ENCODE data around the gene NKAIN4.

Gene NKAIN4

GRCh38 chr20:63216849-63217471, 37.3 kb downstream of the NKAIN4 start:
- peaks cover 22% of the 10 kb centered on the region for H3K4me1 ChIP-seq (ENCODE audit: control insufficient read depth, insufficient read depth, low read length, unreplicated experiment)
- H3K36me3 ChIP-seq (ENCODE audit: insufficient read depth, low read length): peaks cover 11% of the 10 kb centered on the region
- peak overlapping the region; percentile 84 for H3K4me3 ChIP-seq (ENCODE audit: low read depth, low read length)
- H3K79me2 ChIP-seq (ENCODE audit: control insufficient read depth, insufficient read depth, low read length, unreplicated experiment): peaks cover 39% of the 10 kb centered on the region
- H3K27ac ChIP-seq (ENCODE audit: low read depth, low read length): no peak overlapping the region
- H3K27me3 ChIP-seq (ENCODE audit: insufficient read depth, low read length): no peaks in the 10 kb centered on the region
- peak overlapping the region; percentile 74 for H2AFZ ChIP-seq (ENCODE audit: low read length, unreplicated experiment)

DNA sequence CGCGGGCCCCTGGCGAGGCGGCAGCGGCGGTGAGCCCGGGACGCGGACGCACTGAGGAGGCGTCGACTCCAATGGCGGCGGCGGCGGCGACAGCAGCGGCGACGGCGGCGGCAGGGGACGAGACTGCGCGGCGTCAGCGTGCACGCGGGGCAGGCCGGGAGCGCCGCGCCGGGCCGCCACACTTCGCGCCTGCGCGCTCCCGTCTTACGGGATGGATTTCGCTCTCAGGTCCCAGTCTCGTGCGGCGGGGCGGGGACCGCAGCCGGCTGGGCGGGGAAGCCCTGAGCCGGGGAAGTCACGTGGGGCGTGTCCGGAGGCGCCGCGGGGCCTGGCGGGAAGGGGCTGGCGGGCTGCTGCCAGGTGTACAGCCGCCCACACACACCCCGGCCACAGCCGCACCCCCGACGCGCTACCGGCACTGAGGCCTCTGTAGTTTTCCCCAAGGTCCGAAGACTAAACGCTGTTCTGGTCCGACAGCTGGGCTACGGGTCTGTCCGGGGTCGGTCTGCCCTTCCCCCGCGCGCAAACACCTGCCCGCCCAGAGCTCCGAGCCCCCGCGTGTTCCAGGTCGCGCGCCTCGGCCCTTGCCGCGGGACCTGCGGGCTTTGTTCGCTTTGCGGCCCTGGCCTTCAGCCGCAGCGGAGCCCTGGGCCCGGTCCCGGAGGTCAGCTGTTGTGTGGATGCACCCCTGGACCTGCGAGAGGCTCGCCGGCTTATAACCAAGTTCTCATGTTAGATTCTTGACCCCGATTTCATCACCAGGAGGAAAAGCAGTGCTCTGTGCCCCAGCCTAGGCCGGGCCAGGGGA, 38.0 kb downstream of the NKAIN4 start, which contains the start of gene YTHDF1:
YTHDF1 (minus strand) TSS at position 91 of the 808 bp plus-strand sequence. CDS start 239 bp downstream, outside the sequence.
- Histone ChIP-seq H2AFZ (ENCODE audit: low read length, unreplicated experiment) (peak within 1 kb of the TSS; percentile 76), H3K27ac (ENCODE audit: low read depth, low read length) (peak within 1 kb of the TSS; percentile 13; the same call in 1 of the 2 replicates)

GRCh38 chr20:63215101-63216040, 38.9 kb downstream of the NKAIN4 start:
- Histone ChIP-seq H2AFZ (ENCODE audit: low read length, unreplicated experiment) (peak overlapping the region; percentile 76), H3K36me3 (ENCODE audit: insufficient read depth, low read length) (peaks cover 11% of the 10 kb centered on the region), H3K4me1 (ENCODE audit: control insufficient read depth, insufficient read depth, low read length, unreplicated experiment) (peaks cover 22% of the 10 kb centered on the region), H3K4me3 (ENCODE audit: low read depth, low read length) (peak overlapping the region; percentile 84), H3K27me3 (ENCODE audit: insufficient read depth, low read length) (no peaks in the 10 kb centered on the region), H3K27ac (ENCODE audit: low read depth, low read length) (peak overlapping the region; percentile 13; the same call in 1 of the 2 replicates), H3K79me2 (ENCODE audit: control insufficient read depth, insufficient read depth, low read length, unreplicated experiment) (peaks cover 54% of the 10 kb centered on the region)

More for the DNA sequence above, 38.0 kb downstream of the NKAIN4 start, which contains the start of gene YTHDF1:
- Histone ChIP-seq H3K27me3 (ENCODE audit: insufficient read depth, low read length) (no peaks in the 10 kb centered on the region), H3K36me3 (ENCODE audit: insufficient read depth, low read length) (peaks cover 11% of the 10 kb centered on the region), H3K79me2 (ENCODE audit: control insufficient read depth, insufficient read depth, low read length, unreplicated experiment) (peaks cover 46% of the 10 kb centered on the region), H3K4me1 (ENCODE audit: control insufficient read depth, insufficient read depth, low read length, unreplicated experiment) (peaks cover 22% of the 10 kb centered on the region), H3K4me3 (ENCODE audit: low read depth, low read length) (peak within 1 kb of the TSS; percentile 84)

GRCh38 chr20:63214514-63214913, 39.7 kb downstream of the NKAIN4 start:
- peak overlapping the region; percentile 84 for H3K4me3 ChIP-seq (ENCODE audit: low read depth, low read length)
- H3K27ac ChIP-seq (ENCODE audit: low read depth, low read length): no peak overlapping the region
- peaks cover 22% of the 10 kb centered on the region for H3K4me1 ChIP-seq (ENCODE audit: control insufficient read depth, insufficient read depth, low read length, unreplicated experiment)
- no peaks in the 10 kb centered on the region for H3K27me3 ChIP-seq (ENCODE audit: insufficient read depth, low read length)
- H2AFZ ChIP-seq (ENCODE audit: low read length, unreplicated experiment): no peak overlapping the region
- H3K79me2 ChIP-seq (ENCODE audit: control insufficient read depth, insufficient read depth, low read length, unreplicated experiment): peaks cover 62% of the 10 kb centered on the region
- peaks cover 13% of the 10 kb centered on the region for H3K36me3 ChIP-seq (ENCODE audit: insufficient read depth, low read length)

GRCh38 chr20:63212792-63213191, 41.5 kb downstream of the NKAIN4 start:
- H3K27me3 ChIP-seq (ENCODE audit: insufficient read depth, low read length): no peaks in the 10 kb centered on the region
- H3K27ac ChIP-seq (ENCODE audit: low read depth, low read length): no peak overlapping the region
- peaks cover 77% of the 10 kb centered on the region for H3K79me2 ChIP-seq (ENCODE audit: control insufficient read depth, insufficient read depth, low read length, unreplicated experiment)
- H2AFZ ChIP-seq (ENCODE audit: low read length, unreplicated experiment): no peak overlapping the region
- peaks cover 22% of the 10 kb centered on the region for H3K4me1 ChIP-seq (ENCODE audit: control insufficient read depth, insufficient read depth, low read length, unreplicated experiment)
- H3K4me3 ChIP-seq (ENCODE audit: low read depth, low read length): no peak overlapping the region
- peaks cover 18% of the 10 kb centered on the region for H3K36me3 ChIP-seq (ENCODE audit: insufficient read depth, low read length)

GRCh38 chr20:63212393-63212730, 41.9 kb downstream of the NKAIN4 start:
- H3K4me3 ChIP-seq (ENCODE audit: low read depth, low read length): no peak overlapping the region
- H3K79me2 ChIP-seq (ENCODE audit: control insufficient read depth, insufficient read depth, low read length, unreplicated experiment): peaks cover 82% of the 10 kb centered on the region
- no peaks in the 10 kb centered on the region for H3K27me3 ChIP-seq (ENCODE audit: insufficient read depth, low read length)
- H3K36me3 ChIP-seq (ENCODE audit: insufficient read depth, low read length): peaks cover 18% of the 10 kb centered on the region
- H3K27ac ChIP-seq (ENCODE audit: low read depth, low read length): no peak overlapping the region
- H2AFZ ChIP-seq (ENCODE audit: low read length, unreplicated experiment): no peak overlapping the region
- H3K4me1 ChIP-seq (ENCODE audit: control insufficient read depth, insufficient read depth, low read length, unreplicated experiment): peaks cover 27% of the 10 kb centered on the region

DNA sequence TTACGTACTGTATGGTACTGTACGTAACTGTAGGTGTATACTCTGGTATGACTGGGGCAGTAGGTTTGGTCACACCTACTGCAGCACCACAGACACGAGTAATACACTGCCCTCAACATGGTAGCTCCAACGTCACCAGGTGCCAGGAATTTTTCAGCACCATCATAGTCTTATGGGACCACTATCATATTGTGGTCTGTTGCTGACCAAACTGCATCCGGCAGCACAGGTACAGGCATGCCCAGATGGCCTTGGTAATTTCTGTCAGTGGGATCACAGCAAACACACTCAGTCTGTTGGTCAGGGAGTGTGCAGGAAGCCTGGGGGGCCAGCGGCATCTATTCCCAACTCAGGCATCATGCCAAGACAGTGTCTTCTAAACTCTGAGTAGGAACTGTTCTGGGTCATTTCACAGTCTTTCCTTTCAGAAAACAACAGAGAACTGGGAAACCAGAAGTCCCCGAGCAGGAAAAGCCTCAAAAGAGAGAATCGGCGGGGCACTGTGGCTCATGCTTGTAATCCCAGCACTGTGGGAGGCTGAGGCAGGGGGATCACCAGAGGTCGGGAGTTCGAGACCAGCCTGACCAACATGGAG, 44.2 kb downstream of the NKAIN4 start:
- H3K79me2 ChIP-seq (ENCODE audit: control insufficient read depth, insufficient read depth, low read length, unreplicated experiment): peaks cover 93% of the 10 kb centered on the region
- H3K4me3 ChIP-seq (ENCODE audit: low read depth, low read length): no peak overlapping the region
- no peak overlapping the region for H3K27ac ChIP-seq (ENCODE audit: low read depth, low read length)
- no peaks in the 10 kb centered on the region for H3K27me3 ChIP-seq (ENCODE audit: insufficient read depth, low read length)
- H3K4me1 ChIP-seq (ENCODE audit: control insufficient read depth, insufficient read depth, low read length, unreplicated experiment): peaks cover 28% of the 10 kb centered on the region
- H3K36me3 ChIP-seq (ENCODE audit: insufficient read depth, low read length): peaks cover 23% of the 10 kb centered on the region
- no peak overlapping the region for H2AFZ ChIP-seq (ENCODE audit: low read length, unreplicated experiment)

- Histone ChIP-seq H3K4me1 (ENCODE audit: control insufficient read depth, insufficient read depth, low read length, unreplicated experiment) (peaks cover 14% of the 10 kb centered on the region), H3K27me3 (ENCODE audit: insufficient read depth, low read length) (no peaks in the 10 kb centered on the region), H3K36me3 (ENCODE audit: insufficient read depth, low read length) (peaks cover 14% of the 10 kb centered on the region; the same call in 1 of the 2 replicates), H3K79me2 (ENCODE audit: control insufficient read depth, insufficient read depth, low read length, unreplicated experiment) (peaks cover 92% of the 10 kb centered on the region), H3K27ac (ENCODE audit: low read depth, low read length) (no peak overlapping the region), H3K4me3 (ENCODE audit: low read depth, low read length) (no peak overlapping the region), H2AFZ (ENCODE audit: low read length, unreplicated experiment) (no peak overlapping the region)
Measured at GRCh38 chr20:63208346-63208909, 45.8 kb downstream of the NKAIN4 start.

DNA sequence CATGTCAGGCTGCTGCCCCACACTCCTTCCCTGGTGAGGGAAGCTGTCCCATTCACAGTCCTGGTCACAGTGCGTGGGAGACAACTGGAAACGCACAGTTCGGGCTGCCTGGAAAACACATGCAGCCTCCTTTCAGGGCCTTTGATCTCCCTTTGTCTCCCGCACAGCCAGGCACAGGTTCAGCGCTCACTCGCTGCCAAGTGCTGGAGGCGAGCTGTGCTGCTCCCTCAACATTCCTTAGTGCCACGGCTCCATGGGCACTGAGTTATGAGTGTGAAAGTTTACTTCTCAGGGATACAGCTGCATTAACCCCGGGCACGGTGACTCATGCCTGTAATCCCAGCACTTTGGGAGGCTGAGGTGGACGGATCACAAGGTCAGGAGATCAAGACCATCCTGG, 47.4 kb downstream of the NKAIN4 start:
- peaks cover 92% of the 10 kb centered on the region for H3K79me2 ChIP-seq (ENCODE audit: control insufficient read depth, insufficient read depth, low read length, unreplicated experiment)
- no peaks in the 10 kb centered on the region for H3K27me3 ChIP-seq (ENCODE audit: insufficient read depth, low read length)

More for the DNA sequence above, 47.4 kb downstream of the NKAIN4 start:
- Histone ChIP-seq H3K27ac (ENCODE audit: low read depth, low read length) (no peak overlapping the region), H3K36me3 (ENCODE audit: insufficient read depth, low read length) (peaks cover 14% of the 10 kb centered on the region; the same call in 1 of the 2 replicates), H3K4me3 (ENCODE audit: low read depth, low read length) (no peak overlapping the region), H3K4me1 (ENCODE audit: control insufficient read depth, insufficient read depth, low read length, unreplicated experiment) (peaks cover 10% of the 10 kb centered on the region), H2AFZ (ENCODE audit: low read length, unreplicated experiment) (no peak overlapping the region)

Measured in ACC112 (cell line).